ENCODE measurements around the gene SIK3.

GRCh38 chr11:117089685-117090084, 8.5 kb downstream of the SIK3 start:
- TF ChIP-seq CTCF (IDR thresholded peaks at IDR 0.05) (no peak), POLR2A (IDR thresholded peaks at IDR 0.05) (no peak), EP300 (IDR thresholded peaks at IDR 0.05) (no peak)
